SK-N-SH treated with all-trans-retinoic acid at 6 μM for 48 hours (cell line): ENCODE measurements around the gene ALG11.

Experiments used
- ATAC-seq: fragments of 200-7000 bp; cut with Tn5 transposase; 3 replicates; pipeline ENCODE4 v1.9.1; 2020; ENCODE audit warnings: mild to moderate bottlenecking, moderate library complexity
- ARNTL ChIP-seq: fragments of 450-650 bp; formaldehyde crosslinking; IDR thresholded peaks from 2 replicates; pipeline ENCODE4 v1.5.0; 2020; ENCODE audit warnings: low read depth, mild to moderate bottlenecking, moderate library complexity, borderline replicate concordance
- BACH2 ChIP-seq: fragments of 250-450 bp; sonication (Bioruptor Pico); IDR thresholded peaks from 2 replicates; pipeline ENCODE4 v1.9.0; 2021; ENCODE audit warnings: mild to moderate bottlenecking, borderline replicate concordance
- CSDC2 ChIP-seq: fragments of 250-450 bp; sonication (Bioruptor Pico); IDR thresholded peaks from 2 replicates; pipeline ENCODE4 v1.5.0; 2020; ENCODE audit warnings: mild to moderate bottlenecking, moderate library complexity
- CSRNP3 ChIP-seq: fragments of 250-450 bp; sonication (Bioruptor Pico); IDR thresholded peaks from 2 replicates; pipeline ENCODE4 v1.5.1; 2021; ENCODE audit warnings: mild to moderate bottlenecking, moderate library complexity
- ESRRG ChIP-seq: fragments of 250-450 bp; sonication (Bioruptor Pico); IDR thresholded peaks from 2 replicates; pipeline ENCODE4 v1.6.1; 2021; ENCODE audit warnings: mild to moderate bottlenecking
- ISL1 ChIP-seq: fragments of 250-450 bp; sonication (Bioruptor Pico); IDR thresholded peaks from 2 replicates; pipeline ENCODE4 v2.1.2; 2022; ENCODE audit warnings: mild to moderate bottlenecking, moderate library complexity
- OSR1 ChIP-seq: fragments of 250-450 bp; sonication (Bioruptor Pico); IDR thresholded peaks from 2 replicates; pipeline ENCODE4 v1.8.0; 2022; ENCODE audit warnings: moderate library complexity, mild to moderate bottlenecking, inconsistent platforms
- PATZ1 ChIP-seq: fragments of 250-450 bp; sonication (Bioruptor Pico); IDR thresholded peaks from 2 replicates; pipeline ENCODE4 v1.8.0; 2020; ENCODE audit warnings: mild to moderate bottlenecking, moderate library complexity, borderline replicate concordance
- POU6F1 ChIP-seq: fragments of 250-450 bp; sonication (Bioruptor Pico); IDR thresholded peaks from 2 replicates; pipeline ENCODE4 v1.8.0; 2021; ENCODE audit warnings: low read depth, mild to moderate bottlenecking, moderate library complexity, borderline replicate concordance
- PPARA ChIP-seq: fragments of 250-450 bp; sonication (Bioruptor Pico); IDR thresholded peaks from 2 replicates; pipeline ENCODE4 v1.5.0; 2020; ENCODE audit warnings: mild to moderate bottlenecking, borderline replicate concordance
- RARB ChIP-seq: fragments of 250-450 bp; sonication (Bioruptor Pico); IDR thresholded peaks from 2 replicates; pipeline ENCODE4 v1.8.0; 2021; ENCODE audit warnings: mild to moderate bottlenecking, moderate library complexity
- SNAI2 ChIP-seq: fragments of 250-450 bp; sonication (Bioruptor Pico); IDR thresholded peaks from 2 replicates; pipeline ENCODE4 v1.5.0; 2020; ENCODE audit warnings: mild to moderate bottlenecking, moderate library complexity
- TCF4 ChIP-seq: fragments of 250-450 bp; sonication (Bioruptor Pico); IDR thresholded peaks from 2 replicates; pipeline ENCODE4 v1.8.0; 2021; ENCODE audit warnings: mild to moderate bottlenecking, moderate library complexity, borderline replicate concordance
- TSHZ2 ChIP-seq: fragments of 250-450 bp; sonication (Bioruptor Pico); IDR thresholded peaks from 2 replicates; pipeline ENCODE4 v1.5.0; 2020; ENCODE audit warnings: mild to moderate bottlenecking, moderate library complexity
- ZC3H10 ChIP-seq: fragments of 250-450 bp; sonication (Bioruptor Pico); IDR thresholded peaks from 2 replicates; pipeline ENCODE4 v1.5.1; 2021; ENCODE audit warnings: mild to moderate bottlenecking, moderate library complexity
- ZFP3 ChIP-seq: fragments of 250-450 bp; sonication (Bioruptor Pico); IDR thresholded peaks from 2 replicates; pipeline ENCODE4 v1.5.0; 2020; ENCODE audit warnings: mild to moderate bottlenecking, moderate library complexity
- ZFP30 ChIP-seq: fragments of 450-650 bp; formaldehyde crosslinking; IDR thresholded peaks from 2 replicates; pipeline ENCODE4 v1.5.0; 2022; ENCODE audit warnings: mild to moderate bottlenecking, moderate library complexity
- ZNF565 ChIP-seq: fragments of 450-650 bp; formaldehyde crosslinking; conservative IDR thresholded peaks from 2 replicates; pipeline ENCODE4 v1.5.0; 2020; ENCODE audit warnings: low read depth, mild to moderate bottlenecking, moderate library complexity
- ZNF70 ChIP-seq: fragments of 450-650 bp; formaldehyde crosslinking; IDR thresholded peaks from 2 replicates; pipeline ENCODE4 v1.5.0; 2020; ENCODE audit warnings: mild to moderate bottlenecking, moderate library complexity
- ZNF8 ChIP-seq: fragments of 450-650 bp; formaldehyde crosslinking; IDR thresholded peaks from 2 replicates; pipeline ENCODE4 v1.5.0; 2020; ENCODE audit warnings: mild to moderate bottlenecking, moderate library complexity

The ALG11 gene

GRCh38 chr13:51988988-51989618 is 23.1 kb upstream of the ALG11 start:
- TF ChIP-seq POU6F1 (CRISPR knock-in tag) (no peak), ISL1 (CRISPR knock-in tag) (no peak), BACH2 (no peak), ZNF70 (no peak), ZC3H10 (CRISPR knock-in tag) (no peak), ZFP3 (CRISPR knock-in tag) (no peak), ESRRG (CRISPR knock-in tag) (no peak), ARNTL (CRISPR knock-in tag) (no peak), CSRNP3 (CRISPR knock-in tag) (no peak), CSDC2 (CRISPR knock-in tag) (no peak), RARB (no peak)
- ATAC-seq: no peak

GRCh38 chr13:51993713-51994112 is 18.5 kb upstream of the ALG11 start:
- no peak for ATAC-seq
- TF ChIP-seq ZNF565 (CRISPR knock-in tag) (no peak), SNAI2 (CRISPR knock-in tag) (no peak), POU6F1 (CRISPR knock-in tag) (no peak), CSDC2 (CRISPR knock-in tag) (no peak), ZNF70 (no peak), BACH2 (no peak), OSR1 (CRISPR knock-in tag) (no peak), ZNF8 (CRISPR knock-in tag) (no peak), CSRNP3 (CRISPR knock-in tag) (no peak), ISL1 (CRISPR knock-in tag) (no peak), ZFP3 (CRISPR knock-in tag) (no peak), TSHZ2 (CRISPR knock-in tag) (no peak), ZC3H10 (CRISPR knock-in tag) (no peak), PPARA (CRISPR knock-in tag) (no peak), PATZ1 (no peak), ZFP30 (no peak), TCF4 (CRISPR knock-in tag) (no peak), ARNTL (CRISPR knock-in tag) (no peak), ESRRG (CRISPR knock-in tag) (no peak)
